H54 (cell line): ENCODE results near the gene SLF2.
A peak's percentile ranks its signal among the peaks of the same experiment; 100 is the strongest.

Source experiments
- DNase-seq: peaks from one replicate; pipeline ENCODE4 v3.0.0; 2011; ENCODE audit warnings: low spot score, mixed read lengths; ENCODE audit not compliant: insufficient read length
- FAIRE-seq: peaks from 3 replicates; lab custom pipeline; 2011; peaks lifted over from hg19 to GRCh38; lab: Jason Lieb, UNC
- POLR2A ChIP-seq: IDR thresholded peaks from 2 replicates; pipeline ENCODE4 v1.6.1; 2011; ENCODE audit warnings: low read depth, mild to moderate bottlenecking, low read length

Gene SLF2

DNA sequence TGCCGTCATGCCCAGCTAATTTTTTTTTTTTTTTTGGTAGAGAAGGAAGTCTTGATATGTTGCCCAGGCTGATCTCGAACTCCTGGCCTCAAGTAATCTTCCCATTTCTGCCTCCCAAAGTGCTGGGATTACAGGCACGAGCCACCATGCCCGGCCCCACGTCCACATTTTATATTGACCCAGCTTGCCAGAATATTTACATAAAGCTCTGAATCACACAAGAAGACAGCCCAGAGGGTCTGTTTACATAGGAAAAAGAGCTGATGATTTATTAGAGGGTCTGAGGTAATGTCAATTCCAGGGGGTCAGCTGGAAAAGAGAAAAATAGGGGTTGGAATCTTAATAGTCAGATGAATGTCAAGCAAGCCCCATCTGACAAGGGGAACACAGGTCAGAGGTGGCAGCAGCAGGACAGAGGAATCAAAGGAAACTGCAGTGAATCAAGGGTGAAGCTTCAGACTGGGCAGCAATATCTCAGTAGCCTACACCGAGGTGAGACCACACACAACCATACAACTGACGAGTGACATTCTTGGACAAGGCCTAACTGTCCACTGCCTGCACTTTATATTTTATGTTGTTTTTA is 15.8 kb upstream of the SLF2 start:
- no peak for DNase-seq
- TF ChIP-seq POLR2A: no peak

DNA sequence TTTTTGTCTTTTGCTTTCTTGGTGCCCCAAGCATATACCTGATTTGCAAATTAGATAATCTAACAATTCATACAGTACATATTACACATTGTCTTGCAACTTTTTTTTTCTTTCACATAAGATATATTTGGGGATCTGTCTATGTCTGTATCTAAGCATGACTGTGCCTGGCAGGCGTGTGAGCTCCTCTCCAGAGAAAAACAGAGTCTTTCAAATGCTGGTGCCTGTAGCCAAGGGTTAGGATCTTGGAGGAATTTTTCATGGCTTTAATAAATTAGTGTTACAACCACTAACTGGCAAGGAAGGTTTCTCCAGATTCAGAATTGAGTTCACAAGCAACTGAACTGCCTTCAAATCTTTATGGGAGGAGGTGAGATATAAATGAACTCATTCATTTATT is 14.8 kb upstream of the SLF2 start:
- TF ChIP-seq POLR2A: no peak
- no peak for FAIRE-seq
- DNase-seq: no peak

More for the DNA sequence above, 15.8 kb upstream of the SLF2 start:
- no peak for FAIRE-seq

DNA sequence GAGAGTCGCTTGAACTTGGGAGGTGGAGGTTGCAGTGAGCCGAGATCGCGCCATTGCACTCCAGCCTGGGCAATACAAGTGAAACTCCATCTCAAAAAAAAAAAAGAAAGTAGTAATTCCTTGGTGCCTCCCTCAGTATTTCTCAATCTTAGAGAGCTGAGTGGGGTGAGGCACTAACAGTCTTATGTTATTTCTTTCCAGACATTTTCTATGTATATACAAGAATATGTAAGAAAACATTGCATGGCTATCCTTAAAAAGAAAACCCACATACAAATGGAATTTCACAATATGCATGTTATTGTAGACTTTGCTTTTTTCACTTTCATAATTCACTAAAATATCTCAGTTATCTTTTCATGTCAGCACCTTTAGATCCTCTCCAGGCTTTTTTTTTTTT is 13.6 kb upstream of the SLF2 start:
- FAIRE-seq (no peak), DNase-seq (no peak)
- TF ChIP-seq POLR2A: no peak

DNA sequence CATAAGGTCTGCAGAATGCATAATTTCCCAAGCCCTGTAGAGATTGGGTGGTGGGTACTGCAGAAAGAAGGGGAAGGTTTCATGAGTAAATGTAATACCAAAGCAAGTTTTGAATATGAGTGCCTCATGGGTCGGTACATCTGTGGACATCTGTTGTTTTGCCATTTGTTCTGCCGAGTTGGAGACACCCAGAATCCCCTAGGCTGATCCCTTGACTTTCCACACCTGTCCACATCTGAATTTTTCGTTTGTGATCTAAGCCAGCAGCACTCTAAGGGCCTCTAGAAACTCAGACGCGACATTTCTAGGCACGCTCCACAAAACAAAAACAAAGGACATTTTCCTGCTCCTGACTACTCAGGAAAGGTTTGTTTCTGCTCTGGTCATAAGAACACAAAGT is 11.7 kb upstream of the SLF2 start:
- FAIRE-seq (no peak), DNase-seq (no peak)
- no peak for TF ChIP-seq POLR2A

DNA sequence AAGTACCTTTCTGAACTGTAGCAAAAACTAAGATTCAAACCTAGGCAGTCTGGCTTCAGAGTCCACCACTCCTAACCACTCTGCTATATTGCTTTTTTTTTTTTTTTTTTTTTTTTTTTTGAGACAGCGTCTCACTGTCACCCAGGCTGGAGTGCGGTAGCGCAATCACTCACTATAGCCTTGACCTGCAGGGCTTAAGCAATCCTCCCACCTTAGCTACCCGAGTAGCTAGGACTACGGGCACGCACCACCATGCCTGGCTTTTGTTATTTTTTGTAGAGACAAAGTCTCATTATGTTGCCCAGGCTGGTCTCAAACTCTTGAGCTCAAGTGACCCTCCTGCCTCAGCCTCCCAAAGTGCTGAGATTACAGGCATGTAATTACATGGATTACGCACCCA is 10.1 kb upstream of the SLF2 start:
- TF ChIP-seq POLR2A: no peak
- no peak for DNase-seq
- FAIRE-seq: no peak

DNA sequence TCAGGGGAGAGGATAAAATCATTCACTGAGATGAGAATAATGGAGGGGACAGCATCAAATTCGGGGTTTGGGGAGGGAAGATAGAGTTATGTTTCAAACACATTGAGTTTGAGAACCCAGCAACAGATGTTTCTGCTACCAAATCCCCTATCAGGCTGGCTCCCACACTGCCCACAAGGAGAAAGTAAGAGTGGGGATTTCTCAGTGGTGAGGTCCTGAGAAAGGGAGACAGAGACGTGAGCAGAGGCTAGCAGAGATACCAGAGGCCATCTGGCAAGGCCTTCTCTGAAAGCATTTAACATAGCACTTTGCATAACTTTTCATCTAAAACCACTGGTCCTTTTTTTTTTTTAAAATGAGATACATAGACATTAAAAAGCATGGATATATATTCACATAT is 7.8 kb upstream of the SLF2 start:
- DNase-seq: no peak
- TF ChIP-seq POLR2A: no peak
- no peak for FAIRE-seq

DNA sequence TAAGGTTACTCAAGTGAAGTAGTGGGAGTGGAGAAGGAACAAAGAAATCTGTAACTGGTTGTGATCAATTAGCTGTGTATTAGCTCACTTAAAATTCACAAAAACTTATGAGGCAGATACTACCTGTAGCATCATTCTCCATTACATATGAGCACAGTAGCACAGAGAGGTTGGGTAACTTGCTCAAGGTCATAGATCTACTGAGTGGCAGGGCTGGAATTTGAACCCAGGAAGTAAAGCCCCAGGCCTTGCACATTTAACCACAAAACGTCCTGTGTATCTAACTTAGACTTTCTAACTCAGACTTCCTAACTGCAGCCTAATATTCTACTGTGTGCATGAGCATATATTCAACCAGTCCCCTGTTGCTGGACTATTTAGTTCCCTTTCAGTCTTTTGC is 5.6 kb upstream of the SLF2 start:
- DNase-seq (no peak), FAIRE-seq (no peak)
- no peak for TF ChIP-seq POLR2A

DNA sequence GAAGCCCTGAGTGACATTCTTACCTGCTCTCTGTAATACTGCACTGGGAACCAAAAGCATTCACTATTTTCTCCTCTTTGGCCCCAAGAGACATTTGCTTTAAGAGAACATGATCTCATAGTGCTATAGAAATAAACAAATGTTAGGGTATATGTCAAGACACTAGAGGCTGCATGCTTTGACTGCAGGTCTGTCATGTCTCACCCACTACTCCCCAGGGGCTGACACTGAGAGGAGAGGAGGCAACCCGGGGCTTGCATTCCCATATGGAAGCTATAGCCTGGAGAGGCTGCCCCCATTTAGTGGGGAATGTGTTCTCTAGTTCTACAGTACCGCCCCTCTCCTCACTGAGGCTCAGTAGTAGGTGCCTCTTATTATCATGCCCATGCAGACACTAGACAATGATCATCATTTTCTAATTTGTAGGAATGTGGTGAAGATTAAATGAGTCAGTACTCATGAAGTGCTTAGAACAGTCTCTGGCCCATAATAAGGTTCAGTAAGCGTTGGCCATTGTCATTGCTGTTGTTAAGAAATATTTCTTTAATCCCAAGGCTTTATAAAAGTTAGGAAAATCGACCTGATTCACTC is 4.9 kb upstream of the SLF2 start:
- DNase-seq: no peak
- no peak for TF ChIP-seq POLR2A
- FAIRE-seq: no peak

DNA sequence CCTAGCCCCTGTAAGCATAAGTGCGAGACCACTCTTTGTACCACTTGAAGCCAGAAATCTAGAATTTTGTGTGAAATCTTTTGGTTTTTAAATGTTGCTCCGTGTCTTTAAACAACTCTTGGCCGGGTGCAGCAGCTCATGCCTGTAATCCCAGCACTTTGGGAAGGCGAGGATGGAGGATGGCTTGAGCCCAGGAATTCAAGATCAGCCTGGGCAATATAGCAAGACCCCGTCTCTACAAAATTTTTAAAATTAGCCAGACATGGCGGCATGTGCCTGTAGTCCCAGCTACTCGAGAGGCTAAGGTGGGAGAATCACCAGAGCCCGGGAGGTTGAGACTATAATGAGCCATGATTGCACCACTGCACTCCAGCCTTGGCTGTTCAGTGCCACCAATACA is 4.4 kb upstream of the SLF2 start:
- FAIRE-seq: no peak
- no peak for DNase-seq
- no peak for TF ChIP-seq POLR2A

DNA sequence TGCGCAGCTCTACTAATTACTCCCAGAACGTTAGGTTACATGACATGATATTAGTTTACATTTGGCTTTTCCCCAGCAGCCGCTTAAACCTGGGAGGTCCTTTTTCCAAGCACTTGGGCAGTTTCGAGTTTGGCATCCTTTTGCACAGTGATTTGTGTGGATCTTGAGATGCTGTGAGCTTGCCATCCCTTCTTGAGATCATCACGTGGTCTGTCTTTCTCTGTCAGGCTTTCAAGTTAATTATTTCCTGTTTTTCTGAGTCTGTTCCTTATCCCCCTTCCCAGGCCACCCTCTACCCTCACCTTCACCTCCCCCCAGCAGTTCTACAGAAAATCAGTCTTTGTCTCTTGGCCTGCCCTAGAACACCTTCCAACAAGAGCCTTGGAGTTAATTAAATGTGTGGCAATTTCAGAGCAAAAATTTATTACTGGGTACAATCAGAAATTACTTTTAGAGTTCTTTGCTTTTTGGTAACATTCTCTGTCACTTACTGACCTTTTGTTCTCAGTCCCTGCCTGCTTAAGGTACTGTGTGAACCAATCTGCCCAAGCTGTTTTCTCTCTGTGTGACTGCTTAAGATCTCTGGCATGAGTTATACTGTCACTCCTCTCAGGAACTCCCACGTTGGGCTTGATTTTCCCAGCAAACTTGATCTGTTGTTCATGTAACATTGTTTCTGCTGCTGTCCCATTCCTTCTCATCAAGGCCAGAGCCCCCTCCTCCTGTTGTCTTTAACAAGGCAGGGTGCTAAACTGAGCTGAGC is 3.1 kb upstream of the SLF2 start:
- no peak for DNase-seq
- no peak for TF ChIP-seq POLR2A
- FAIRE-seq: no peak

DNA sequence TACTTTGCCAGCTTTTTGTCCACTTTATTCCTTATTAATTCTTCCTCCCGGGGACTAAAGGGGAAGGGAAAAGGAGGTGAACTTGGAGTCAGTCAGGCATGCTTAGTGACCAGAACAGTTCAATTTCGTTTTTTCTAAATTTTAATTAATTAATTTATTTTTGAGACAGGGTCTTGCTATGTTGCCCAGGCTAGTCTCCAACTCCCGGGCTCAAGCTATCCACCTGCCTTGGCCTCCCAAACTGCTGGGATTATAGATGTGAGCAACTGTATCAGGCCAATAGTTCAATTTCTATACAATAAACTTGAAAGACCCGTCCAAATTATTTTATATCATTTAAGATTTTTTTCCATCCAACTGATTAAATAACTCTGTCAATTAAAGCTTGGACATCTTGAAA is 1.3 kb upstream of the SLF2 start:
- FAIRE-seq (no peak), DNase-seq (no peak)
- TF ChIP-seq POLR2A: no peak

DNA sequence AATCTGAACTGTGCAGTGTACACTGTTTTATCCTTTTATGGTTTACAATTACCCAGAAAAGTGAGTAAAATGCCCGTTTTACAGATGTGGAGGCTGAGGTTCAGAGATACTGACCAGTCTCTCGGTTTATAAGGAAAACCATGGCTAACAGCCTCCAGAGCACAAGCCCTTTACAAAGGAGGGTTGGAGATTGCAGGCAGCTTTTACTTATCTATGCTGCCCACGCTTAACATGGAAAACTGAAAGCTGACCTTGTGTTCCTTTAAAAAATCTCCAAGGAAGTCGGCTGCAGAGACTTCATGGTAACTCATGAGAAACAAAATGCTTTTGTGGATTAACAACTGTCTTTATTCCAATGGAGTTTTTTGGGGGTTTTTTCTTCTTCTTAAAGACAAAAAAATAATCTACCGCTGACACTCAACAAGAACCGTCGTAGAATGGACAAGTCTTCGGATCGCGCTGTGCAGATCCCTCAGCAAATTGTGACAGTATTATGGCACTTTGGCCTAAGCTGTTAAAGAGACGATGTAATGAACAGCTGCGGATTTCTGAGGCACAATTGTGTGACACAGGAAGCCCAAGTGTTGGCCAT is 654 bp upstream of the SLF2 start:
- peak; percentile 36 for FAIRE-seq
- TF ChIP-seq POLR2A: no peak
- no peak for DNase-seq

DNA sequence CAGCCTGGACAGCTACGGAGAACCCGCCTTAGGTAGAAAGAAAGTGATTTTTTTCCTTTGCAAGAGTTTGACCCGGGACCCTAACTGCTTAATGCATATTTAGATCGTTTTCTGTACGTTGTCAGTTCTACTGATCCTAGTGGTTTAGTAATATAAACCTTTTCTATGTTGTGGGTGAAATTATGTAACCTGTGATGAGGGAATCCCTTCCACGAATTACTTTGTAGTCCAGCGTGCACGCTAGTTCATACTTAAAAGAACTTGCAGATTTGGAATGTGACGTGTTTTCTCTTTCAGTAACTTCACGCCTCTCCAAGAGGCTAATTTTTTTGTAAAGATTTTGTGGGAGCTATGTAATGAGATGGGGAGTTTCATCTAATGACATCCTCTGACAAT is 705 bp downstream of the SLF2 start:
- no peak for TF ChIP-seq POLR2A
- FAIRE-seq (no peak), DNase-seq (no peak)

DNA sequence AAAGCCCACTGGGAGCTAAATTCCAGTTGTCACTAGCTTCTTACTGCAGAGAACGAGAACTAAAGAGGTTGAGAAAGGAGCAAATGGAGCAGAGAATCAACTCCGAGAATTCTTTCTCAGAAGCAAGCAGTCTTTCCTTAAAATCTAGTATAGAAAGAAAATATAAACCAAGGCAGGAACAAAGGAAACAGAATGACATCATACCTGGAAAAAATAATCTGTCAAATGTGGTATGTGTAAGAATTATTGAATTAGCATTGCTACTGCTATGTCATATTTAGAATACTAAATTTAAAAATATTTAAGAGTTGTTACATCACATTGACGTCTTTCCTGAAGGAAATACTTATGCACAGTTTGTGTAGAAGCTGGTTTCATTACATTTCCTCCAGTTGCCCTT is 4.3 kb downstream of the SLF2 start:
- no peak for TF ChIP-seq POLR2A
- no peak for FAIRE-seq

More for the DNA sequence above, 4.3 kb downstream of the SLF2 start:
- no peak for DNase-seq
